Amygdala (tissue), 56 donors: Measurements from ENCODE around the gene CDH15.
"Not testable (repeated sequence)": the region's sequence is repeated elsewhere in the genome, so short reads cannot be mapped to it uniquely, and the experiment has no call there.

Experiments
- DNase-seq, 56 donors: peaks; one replicate each; lab custom pipeline; 2025; lab: John Stamatoyannopoulos, UW

Gene CDH15

DNA sequence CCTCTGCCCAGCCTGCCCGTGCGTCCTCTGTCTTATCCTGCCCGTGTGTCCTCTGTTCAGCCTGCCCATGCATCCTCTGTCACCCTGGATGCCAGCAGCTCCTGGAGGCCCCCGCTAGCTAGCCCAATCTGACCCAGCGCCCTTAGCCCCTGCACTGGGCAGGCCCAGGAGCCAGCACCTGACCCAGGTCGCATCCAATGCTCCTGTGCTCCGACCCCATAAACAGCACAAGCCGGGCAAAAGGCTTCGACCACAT lies 13.1 kb downstream of the CDH15 start:
- no peak for DNase-seq

DNA sequence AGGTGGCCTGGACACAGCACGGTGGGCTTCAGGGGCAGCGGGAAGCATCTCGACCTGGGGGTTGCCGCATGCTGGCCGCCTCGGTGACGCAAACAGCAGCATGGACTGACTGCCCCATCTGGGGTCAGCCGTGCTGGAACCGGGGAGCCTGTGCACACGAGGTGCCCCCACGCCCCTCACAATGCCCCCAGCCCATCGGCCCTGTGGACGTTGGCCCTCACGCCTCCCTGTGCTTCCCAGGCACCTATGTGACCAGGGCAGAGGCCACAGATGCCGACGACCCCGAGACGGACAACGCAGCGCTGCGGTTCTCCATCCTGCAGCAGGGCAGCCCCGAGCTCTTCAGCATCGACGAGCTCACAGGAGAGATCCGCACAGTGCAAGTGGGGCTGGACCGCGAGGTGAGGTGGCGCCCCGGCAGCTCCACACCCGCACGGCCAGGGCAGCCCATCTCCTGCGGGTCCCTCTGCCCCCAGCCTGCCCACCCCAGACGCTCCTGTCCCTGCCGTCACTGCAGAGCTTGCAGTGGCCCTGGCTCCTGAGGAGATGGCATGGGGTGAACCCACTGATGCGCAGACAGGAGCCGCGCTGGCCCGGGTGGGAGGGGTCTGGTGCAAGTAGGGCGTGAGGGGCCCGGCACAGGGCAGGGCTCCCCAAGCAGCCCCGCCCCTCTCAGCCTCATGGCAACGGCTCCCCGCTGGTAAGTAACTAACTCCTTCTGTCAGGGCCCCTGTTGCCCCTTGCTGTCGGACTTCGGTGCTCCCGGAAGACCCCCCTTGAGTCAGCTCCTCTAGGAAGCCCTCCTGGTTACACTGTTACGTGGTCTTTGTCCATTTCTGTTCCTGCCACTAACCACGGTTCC lies 13.6 kb downstream of the CDH15 start:
- DNase-seq: no peak

DNA sequence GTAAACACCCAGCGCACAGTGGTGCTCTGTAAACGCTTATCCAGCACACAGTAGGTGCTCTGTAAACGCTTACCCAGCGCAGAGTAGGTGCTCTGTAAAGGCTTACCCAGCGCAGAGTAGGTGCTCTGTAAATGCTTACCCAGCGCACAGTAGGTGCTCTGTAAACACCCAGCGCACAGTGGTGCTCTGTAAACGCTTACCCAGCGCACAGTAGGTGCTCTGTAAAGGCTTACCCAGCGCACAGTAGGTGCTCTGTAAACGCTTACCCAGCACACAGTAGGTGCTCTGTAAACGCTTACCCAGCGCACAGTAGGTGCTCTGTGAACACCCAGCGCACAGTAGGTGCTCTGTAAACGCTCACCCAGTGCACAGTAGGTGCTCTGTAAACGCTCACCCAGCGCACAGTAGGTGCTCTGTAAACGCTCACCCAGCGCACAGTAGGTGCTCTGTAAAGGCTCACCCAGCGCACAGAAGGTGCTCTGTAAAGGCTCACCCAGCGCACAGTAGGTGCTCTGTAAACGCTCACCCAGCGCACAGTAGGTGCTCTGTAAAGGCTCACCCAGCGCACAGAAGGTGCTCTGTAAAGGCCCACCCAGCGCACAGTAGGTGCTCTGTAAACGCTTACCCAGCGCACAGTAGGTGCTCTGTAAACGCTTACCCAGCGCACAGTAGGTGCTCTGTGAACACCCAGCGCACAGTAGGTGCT lies 14.5 kb downstream of the CDH15 start:
- not testable (repeated sequence) for DNase-seq

DNA sequence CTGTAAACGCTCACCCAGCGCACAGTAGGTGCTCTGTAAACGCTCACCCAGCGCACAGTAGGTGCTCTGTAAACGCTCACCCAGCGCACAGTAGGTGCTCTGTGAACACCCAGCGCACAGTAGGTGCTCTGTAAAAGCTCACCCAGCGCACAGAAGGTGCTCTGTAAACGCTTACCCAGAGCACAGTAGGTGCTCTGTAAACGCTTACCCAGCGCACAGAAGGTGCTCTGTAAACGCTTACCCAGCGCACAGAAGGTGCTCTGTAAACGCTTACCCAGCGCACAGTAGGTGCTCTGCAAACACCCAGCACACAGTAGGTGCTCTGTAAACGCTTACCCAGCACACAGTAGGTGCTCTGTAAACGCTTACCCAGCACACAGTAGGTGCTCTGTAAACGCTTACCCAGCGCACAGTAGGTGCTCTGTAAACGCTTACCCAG lies 15.1 kb downstream of the CDH15 start:
- not testable (repeated sequence) for DNase-seq

DNA sequence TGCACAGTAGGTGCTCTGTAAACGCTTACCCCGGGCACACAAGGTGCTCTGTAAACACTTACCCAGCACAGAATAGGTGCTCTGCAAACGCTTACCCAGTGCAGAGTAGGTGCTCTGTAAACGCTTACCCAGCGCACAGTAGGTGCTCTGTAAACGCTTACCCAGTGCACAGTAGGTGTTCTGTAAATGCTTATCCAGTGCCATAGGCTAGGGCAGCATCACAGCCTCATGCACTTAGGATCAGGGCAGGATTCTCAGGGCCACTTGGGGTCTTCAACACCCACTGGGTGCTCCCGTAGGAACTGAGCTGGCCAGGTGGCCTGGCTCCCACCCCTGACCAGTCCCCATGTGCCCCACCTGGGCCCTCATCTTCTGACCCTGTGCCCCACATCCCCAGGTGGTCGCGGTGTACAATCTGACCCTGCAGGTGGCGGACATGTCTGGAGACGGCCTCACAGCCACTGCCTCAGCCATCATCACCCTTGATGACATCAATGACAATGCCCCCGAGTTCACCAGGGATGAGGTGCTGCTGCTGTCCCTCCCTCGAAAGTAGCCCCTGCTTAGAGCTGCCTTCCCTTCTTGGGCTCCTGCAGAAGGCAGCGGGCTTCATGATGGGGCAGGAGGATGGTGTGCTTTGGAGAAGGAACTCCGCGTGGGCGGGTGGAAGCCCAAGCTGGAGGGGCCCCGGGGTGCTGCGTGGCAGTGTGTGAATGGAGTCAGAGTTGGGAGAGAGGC lies 15.7 kb downstream of the CDH15 start:
- DNase-seq: no peak

DNA sequence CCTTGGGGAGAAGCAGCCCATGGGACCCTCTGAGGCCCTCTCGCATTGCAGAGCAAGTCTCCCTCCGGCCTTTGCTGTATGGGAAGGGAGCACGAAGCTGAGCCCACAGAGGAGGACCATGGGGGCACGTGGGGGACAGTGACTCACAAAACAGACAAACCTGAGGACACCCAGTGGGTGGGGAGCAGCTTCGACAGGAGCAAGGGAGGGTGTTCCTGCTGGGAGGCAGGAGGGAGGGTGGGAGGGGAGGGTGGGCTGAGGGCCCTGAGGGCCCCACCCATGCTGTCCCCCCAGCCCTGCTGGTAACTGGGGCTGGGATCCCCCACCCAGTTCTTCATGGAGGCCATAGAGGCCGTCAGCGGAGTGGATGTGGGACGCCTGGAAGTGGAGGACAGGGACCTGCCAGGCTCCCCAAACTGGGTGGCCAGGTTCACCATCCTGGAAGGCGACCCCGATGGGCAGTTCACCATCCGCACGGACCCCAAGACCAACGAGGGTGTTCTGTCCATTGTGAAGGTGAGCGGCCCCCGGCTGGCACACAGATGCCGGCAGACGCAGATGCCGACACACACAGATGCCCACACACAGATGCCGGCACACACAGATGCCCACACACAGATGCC lies 16.3 kb downstream of the CDH15 start:
- no peak for DNase-seq

DNA sequence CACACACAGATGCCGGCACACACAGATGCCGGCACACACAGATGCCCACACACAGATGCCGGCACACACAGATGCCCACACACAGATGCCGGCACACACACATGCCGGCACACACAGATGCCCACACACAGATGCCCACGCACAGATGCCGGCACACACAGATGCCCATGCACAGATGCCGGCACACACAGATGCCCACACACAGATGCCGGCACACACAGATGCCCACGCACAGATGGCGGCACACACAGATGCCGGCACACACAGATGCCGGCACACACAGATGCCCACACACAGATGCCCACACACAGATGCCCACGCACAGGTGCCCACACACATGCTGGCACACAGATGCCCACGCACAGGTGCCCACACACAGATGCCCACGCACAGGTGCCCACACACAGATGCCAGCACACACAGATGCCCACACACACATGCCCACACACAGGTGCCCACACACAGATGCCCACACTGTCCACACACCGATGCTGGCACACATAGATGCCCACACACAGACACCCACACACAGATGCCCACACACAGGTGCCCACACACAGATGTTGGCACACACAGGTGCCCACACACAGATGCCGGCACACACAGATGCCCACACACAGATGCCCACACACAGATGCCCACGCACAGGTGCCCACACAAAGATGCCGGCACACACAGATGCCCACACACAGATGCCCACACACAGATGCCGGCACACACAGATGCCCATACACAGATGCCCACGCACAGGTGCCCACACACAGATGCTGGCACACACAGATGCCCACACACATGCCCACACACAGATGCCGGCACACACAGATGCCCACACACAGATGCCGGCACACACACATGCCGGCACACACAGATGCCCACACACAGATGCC lies 17.2 kb downstream of the CDH15 start:
- not testable (repeated sequence) for DNase-seq

DNA sequence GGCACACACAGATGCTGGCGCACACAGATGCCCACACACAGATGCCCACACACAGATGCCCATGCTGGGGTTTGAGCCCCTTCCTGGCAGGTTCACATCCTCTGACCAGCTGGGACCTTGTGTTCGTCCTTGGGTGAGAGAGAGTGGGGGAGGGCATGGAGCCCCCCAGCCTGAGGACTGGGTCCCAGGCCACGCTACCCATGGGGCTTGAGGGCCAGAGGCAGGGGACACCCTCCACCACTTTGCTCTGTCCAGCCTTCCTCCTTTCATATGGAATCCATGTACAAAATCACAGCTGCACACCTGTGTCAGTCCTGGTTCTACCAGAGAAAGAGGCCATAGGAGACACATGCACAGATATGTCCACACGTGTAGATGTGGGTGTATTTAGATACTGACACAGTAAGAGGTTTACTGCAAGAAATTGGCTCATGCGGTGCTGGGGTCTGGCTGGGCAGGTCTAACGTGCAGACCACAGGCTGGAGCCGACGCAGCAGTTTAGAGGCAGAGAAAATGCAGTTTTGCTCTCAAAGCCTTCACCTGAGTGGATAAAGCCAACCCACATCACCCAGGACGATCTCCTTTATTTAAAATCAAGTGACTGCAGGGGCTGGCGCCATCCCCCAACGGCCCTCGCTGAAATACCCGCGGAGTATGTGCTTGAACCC lies 17.9 kb downstream of the CDH15 start:
- no peak for DNase-seq

DNA sequence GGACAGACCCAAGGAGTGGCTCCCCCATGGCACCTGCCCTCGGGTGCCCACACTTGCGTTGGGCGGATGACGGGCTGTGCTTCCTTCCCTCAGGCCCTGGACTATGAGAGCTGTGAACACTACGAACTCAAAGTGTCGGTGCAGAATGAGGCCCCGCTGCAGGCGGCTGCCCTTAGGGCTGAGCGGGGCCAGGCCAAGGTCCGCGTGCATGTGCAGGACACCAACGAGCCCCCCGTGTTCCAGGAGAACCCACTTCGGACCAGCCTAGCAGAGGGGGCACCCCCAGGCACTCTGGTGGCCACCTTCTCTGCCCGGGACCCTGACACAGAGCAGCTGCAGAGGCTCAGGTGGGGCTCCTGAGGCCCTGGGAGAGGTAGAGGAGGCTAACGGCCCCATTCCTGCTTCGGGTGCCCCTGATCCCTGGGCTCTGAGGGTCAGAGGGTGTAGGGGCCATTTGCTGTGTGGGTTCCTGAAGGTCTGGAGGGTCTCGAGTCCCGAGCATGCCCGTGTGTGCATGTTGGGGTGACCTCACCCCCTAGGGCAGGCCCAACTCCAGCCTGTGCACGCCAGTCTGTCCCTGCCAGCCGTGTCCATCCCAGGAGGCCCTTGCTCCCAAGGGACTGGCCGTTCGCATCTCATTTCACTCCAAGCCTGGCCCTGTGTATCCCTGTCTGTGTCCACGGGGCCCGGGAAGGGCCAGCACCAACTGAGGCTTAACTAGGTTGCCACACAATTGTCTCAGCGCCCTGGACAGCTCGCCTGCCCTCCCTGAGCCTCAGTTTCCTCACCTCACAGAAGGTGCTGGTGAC lies 18.8 kb downstream of the CDH15 start:
- DNase-seq: no peak

DNA sequence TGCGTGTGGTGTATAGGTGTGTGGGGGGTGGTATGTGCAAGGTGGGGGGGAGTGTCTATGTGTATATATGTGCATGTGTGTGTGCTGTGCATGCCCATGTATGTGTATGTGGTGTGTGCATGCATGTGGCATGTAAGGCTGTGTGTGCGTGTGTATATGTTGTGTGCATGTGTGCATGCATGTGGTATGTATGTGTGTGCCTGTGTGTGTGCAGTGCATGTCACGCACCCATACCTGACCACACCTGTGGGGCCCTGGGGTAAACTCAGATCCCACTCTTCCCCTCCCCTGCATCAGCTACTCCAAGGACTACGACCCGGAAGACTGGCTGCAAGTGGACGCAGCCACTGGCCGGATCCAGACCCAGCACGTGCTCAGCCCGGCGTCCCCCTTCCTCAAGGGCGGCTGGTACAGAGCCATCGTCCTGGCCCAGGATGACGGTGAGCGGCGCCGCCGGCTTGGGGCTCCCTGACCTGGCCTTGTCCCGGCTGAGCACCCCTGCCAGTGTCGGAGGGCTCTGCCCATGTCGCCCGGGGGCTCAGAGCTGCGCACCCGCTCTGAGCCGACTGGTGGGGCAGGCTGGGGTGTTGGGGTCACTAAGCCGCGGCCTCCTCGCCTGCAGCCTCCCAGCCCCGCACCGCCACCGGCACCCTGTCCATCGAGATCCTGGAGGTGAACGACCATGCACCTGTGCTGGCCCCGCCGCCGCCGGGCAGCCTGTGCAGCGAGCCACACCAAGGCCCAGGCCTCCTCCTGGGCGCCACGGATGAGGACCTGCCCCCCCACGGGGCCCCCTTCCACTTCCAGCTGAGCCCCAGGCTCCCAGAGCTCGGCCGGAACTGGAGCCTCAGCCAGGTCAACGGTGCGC lies 19.7 kb downstream of the CDH15 start:
- DNase-seq: no peak

DNA sequence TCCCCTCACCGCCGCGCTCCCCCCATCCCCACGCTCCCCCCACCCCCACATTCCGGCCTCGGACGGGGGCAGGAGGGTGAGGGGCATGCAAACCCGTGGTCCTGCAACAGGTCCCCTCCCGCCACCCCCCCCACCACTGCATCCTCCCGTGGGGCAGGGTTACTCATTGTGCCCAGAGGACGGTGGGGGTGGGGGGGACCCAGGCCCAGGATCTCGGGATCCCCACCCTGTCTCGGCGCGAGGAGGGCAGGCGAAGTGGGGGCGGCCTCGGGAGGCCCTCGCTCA lies 20.3 kb downstream of the CDH15 start:
- DNase-seq: no peak

DNA sequence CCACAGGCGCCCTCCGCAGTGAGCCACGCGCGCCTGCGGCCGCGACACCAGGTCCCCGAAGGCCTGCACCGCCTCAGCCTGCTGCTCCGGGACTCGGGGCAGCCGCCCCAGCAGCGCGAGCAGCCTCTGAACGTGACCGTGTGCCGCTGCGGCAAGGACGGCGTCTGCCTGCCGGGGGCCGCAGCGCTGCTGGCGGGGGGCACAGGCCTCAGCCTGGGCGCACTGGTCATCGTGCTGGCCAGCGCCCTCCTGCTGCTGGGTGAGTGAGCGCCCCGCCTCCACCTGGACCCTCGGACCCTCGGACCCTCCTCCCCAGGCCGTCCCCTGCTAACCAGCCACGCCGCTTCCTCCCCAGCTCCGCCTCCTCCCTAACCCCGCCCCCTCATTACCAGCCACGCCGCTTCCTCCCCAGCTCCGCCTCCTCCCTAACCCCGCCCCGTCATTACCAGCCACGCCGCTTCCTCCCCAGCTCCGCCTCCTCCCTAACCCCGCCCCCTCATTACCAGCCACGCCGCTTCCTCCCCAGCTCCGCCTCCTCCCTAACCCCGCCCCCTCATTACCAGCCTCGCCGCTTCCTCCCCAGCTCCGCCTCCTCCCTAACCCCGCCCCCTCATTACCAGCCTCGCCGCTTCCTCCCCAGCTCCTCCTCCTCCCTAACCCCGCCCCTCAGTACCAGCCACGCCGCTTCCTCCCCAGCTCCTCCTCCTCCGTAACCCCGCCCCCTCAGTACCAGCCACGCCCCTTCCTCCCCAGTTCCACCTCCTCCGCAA lies 20.8 kb downstream of the CDH15 start:
- DNase-seq: peak in 9 of 56 donors; percentile 8 to 71 (median 37)

DNA sequence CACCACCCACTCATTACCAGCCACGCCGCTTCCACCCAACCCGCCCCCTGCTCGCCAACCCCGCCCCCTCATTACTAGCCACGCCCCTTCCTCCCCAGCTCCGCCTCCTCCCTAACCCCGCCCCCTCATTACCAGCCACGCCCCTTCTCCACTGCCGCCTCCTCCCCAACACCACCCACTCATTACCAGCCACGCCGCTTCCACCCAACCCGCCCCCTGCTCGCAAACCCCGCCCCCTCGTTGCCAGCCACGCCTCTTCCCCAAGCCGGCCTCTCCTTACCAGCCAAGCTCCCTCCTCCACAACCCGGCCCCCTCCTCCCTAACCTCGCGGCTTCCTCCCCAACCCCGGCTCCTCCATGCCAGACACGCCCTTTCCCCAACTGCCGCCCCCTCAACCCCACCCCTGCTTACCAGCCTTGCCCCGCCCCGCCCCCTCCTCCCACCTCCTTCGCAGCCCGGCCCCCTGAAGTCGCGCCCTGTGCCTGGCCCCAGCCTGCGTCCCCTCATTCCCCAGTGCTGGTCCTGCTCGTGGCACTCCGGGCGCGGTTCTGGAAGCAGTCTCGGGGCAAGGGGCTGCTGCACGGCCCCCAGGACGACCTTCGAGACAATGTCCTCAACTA lies 21.5 kb downstream of the CDH15 start:
- DNase-seq: peak in 2 of 56 donors; percentile 46 to 77

DNA sequence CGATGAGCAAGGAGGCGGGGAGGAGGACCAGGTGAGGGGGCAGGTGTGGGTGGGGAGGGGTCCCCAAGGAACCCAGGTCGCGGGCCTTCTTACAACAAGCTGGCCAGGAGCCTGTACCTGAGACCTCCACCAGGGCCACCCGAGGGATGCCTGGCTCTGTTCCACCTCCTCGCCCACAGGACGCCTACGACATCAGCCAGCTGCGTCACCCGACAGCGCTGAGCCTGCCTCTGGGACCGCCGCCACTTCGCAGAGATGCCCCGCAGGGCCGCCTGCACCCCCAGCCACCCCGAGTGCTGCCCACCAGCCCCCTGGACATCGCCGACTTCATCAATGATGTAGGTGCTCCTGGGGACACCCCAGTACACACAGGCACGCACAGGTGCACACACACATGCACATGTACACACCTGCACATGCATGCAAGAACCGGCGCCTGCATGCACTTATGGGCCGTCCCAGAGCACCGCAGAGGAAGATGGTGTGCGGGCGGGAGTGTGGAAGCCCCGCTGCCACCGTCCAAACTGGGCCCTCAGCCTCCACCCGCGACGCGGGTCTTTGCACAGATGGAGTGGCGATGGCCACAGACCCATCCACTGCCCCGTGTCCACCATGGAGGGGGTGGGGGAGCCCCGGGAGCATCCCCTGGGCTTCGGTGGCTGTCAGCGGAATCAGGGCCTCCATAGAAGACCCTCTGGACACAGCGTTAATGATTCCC lies 22.2 kb downstream of the CDH15 start:
- no peak for DNase-seq

DNA sequence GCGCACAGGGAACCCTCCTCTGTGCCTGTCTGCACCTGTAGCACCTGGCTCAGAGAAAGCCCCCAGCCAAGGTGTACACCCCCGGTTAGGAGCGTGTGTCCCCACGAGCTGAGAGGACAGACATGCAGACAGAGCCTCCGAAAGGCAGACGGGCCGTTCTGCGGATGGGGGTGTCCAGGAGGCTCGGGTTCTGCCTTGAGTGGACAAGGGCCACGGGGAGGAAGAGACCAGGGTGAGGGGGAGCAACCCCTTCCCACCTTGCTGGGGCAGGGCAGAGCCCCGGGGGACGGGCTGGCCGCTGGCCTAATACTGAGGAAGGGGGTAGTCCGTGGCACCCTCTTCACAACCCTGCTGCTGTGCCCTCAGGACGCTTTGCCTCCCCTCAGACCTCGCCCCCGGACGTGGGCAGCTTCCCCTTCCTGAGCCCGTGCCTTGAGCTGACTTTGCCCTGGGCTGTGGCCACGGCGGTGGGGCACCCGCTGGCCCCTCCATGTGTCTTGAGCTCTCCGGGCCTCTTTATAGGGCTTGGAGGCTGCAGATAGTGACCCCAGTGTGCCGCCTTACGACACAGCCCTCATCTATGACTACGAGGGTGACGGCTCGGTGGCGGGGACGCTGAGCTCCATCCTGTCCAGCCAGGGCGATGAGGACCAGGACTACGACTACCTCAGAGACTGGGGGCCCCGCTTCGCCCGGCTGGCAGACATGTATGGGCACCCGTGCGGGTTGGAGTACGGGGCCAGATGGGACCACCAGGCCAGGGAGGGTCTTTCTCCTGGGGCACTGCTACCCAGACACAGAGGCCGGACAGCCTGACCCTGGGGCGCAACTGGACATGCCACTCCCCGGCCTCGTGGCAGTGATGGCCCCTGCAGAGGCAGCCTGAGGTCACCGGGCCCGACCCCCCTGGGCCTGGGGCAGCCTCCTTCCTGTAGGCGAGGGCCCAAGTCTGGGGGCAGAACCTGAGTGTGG lies 23.1 kb downstream of the CDH15 start:
- DNase-seq: no peak
